Activated naive CD4-positive, alpha-beta T cell treated with anti-CD3 and anti-CD28 coated beads, Interleukin-2, amount 50 U/mL, for 72 hours (primary cell): ENCODE measurements around the gene CDH2. TPM values are rescaled to one million over a fixed set of nuclear protein-coding genes. Genes with fewer than 3 reads are reported as not detected.

Experiments
- ATAC-seq, 2 donors: fragments of 150-1000 bp; cut with Tn5 transposase; 2 replicates each; pipeline ENCODE4 v1.10.0; 2021; ENCODE audit warnings: mild to moderate bottlenecking in 2 of 2, moderate library complexity in 2 of 2
- DNase-seq, 2 donors: peaks; one replicate each; pipeline ENCODE4 v3.0.0; 2021 to 2022; ENCODE audit warnings: low spot score in 2 of 2
- H3K27ac Mint-ChIP-seq, 2 donors: one replicate each; pipeline ENCODE4 v1.8.0; 2022; ENCODE audit warnings: mild to moderate bottlenecking in 2 of 2, mixed read lengths in 2 of 2
- H3K36me3 Mint-ChIP-seq, 2 donors: one replicate each; pipeline ENCODE4 v1.8.0; 2022; ENCODE audit warnings: mixed read lengths in 2 of 2
- H3K9me3 Mint-ChIP-seq, 2 donors: one replicate each; pipeline ENCODE4 v1.8.0; 2022; ENCODE audit warnings: mixed read lengths in 2 of 2
- total RNA-seq, 2 donors: library from RNA; stranded (reverse); gene quantifications; one replicate each; pipeline ENCODE4 v1.2.3, GENCODE V29; 2022

The CDH2 gene
- total RNA-seq, 2 donors from 2014 or later, result 0.05 to 0.23 TPM

- Mint-ChIP-seq H3K36me3 (no peaks in the 10 kb centered on the region), H3K9me3 (peaks cover 5 to 9% of the 10 kb centered on the region in 2 donors), H3K27ac (no peak overlapping the region)
- no peak for DNase-seq
- no peak for ATAC-seq
These were observed 56.0 kb downstream of the CDH2 start for GRCh38 chr18:28120828-28121515.

GRCh38 chr18:28116461-28116860 is 60.5 kb downstream of the CDH2 start:
- peaks cover 4 to 7% of the 10 kb centered on the region in 2 donors for H3K9me3 Mint-ChIP-seq
- no peak overlapping the region for H3K27ac Mint-ChIP-seq
- no peaks in the 10 kb centered on the region for H3K36me3 Mint-ChIP-seq
- DNase-seq (no peak), ATAC-seq (no peak)

DNA sequence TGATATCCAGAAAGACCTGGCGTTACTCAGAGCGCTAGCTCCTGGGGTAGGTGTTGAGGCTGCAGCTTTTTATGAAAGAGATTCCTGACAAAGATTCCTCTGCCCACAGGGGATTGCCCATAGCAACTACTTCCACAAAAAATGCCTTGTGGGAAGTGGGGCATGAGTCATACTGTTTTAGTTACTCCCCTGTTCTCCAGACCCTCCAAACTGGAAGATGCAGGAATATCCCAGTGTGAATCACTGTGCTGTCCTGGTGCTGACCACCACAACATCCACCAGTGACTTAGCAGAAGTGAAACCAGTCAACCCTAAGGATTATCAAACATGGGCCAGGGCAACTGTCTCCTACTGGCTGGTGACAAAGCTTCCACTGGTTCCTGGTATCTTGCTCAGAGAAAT is 61.8 kb downstream of the CDH2 start:
- no peak for DNase-seq
- H3K27ac Mint-ChIP-seq, result no peak overlapping the region

DNA sequence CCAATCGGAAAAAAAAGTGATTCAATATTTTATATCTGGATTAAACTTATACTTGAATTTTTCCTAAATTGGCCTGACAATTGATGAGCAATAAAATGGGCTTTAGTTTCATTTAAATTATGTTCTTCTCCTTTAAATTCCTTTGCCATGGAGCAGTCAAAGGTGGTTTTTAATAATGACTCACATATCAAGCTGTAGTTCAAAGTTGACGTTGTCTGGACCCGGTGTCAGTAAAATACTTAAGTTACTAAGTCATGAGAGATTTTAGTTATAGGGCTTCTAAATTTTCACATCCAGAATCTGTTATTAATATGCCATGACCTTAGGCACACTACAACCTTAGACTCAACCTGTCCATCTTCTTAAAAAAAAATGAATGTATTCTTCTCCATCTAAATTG is 62.5 kb downstream of the CDH2 start:
- Mint-ChIP-seq H3K27ac (no peak overlapping the region), H3K36me3 (no peaks in the 10 kb centered on the region), H3K9me3 (no peaks in the 10 kb centered on the region)
- DNase-seq, result no peak
- ATAC-seq, result no peak

More for the DNA sequence above, 61.8 kb downstream of the CDH2 start:
- no peaks in the 10 kb centered on the region for H3K36me3 Mint-ChIP-seq
- no peak for ATAC-seq
- peaks cover 0 to 3% of the 10 kb centered on the region in 2 donors for H3K9me3 Mint-ChIP-seq

DNA sequence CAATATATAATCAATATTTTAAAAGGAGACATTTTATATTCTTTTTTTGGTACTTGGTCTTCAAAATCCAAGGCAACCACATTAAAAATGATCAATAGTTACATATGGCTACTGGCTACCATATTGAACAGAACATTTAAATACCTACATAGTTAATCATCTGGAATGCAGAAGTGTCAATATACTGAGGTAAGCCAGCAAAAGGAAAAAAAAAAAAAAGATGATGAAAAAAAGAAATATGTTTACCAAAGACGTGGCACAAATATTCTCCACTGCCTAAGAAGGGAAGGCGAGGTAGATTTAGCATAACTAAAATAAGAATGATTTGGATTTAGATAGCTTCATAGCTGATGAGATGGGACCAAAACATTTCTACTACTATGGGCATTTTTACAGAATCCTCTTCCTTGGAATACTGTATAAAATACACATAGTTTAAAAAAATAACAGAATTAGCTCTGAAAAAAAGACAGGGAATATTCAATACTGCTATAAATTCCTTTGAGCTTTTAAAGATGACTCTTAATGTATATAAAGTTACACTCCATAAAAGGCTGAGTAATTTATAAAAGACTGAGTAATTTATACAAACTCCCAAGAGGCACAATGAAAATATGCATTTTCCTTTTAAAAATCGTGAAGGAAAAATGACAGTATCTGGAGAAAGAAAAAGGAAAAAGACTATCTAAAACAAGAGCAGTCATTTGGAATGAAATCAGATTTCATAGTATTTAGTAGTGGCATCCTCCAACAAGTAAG is 63.5 kb downstream of the CDH2 start:
- H3K27ac Mint-ChIP-seq, result no peak overlapping the region
- no peak for DNase-seq
- H3K36me3 Mint-ChIP-seq, result no peaks in the 10 kb centered on the region
- no peak for ATAC-seq
- no peaks in the 10 kb centered on the region for H3K9me3 Mint-ChIP-seq

- no peak for DNase-seq
- Mint-ChIP-seq H3K36me3 (no peaks in the 10 kb centered on the region), H3K9me3 (no peaks in the 10 kb centered on the region)
These were observed 64.9 kb downstream of the CDH2 start for GRCh38 chr18:28112056-28112470.

GRCh38 chr18:28110924-28111323 is 66.0 kb downstream of the CDH2 start:
- H3K9me3 Mint-ChIP-seq, result no peaks in the 10 kb centered on the region
- H3K36me3 Mint-ChIP-seq, result no peaks in the 10 kb centered on the region
- ATAC-seq, result no peak
- no peak overlapping the region for H3K27ac Mint-ChIP-seq
- no peak for DNase-seq

More at GRCh38 chr18:28112056-28112470, 64.9 kb downstream of the CDH2 start:
- H3K27ac Mint-ChIP-seq, result no peak overlapping the region
- no peak for ATAC-seq

DNA sequence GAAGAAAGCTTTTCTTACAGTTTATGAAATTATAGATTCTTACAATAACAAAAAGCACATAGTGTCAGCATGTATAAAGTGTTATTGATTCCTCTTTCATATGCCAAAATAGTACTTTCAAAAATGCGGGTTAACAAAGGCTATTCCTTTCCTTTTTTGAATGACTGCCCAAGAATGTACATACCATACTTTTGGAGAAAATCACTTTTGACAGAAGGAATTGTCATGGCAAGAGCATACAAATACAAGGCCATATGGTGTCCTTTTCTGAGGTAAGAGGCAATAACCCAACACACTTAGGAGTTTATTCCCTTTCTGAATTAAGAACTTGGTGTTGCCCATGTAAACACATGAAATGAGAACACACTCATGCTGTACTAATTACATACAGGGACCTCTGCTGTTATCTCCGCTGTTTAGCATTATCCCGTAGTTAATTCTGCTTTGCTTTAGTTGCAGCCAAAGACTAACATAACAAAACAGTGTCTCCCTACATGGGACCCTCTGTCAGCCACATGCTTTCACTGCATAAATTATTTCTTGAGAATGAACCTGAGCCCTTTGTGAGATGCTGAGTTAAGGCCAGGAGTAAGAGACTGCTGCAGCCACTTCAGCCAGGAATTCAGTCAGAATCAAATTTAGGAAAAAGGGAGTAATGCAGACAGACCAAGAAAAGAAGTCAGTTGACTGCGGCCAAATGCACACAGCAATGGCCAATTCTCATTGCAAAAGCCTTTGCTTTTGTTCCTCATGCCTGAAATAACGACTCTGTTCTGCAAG is 67.0 kb downstream of the CDH2 start:
- no peak overlapping the region for H3K27ac Mint-ChIP-seq
- no peaks in the 10 kb centered on the region for H3K9me3 Mint-ChIP-seq
- ATAC-seq (no peak), DNase-seq (no peak)
- H3K36me3 Mint-ChIP-seq, result no peaks in the 10 kb centered on the region

- ATAC-seq, result no peak
- no peaks in the 10 kb centered on the region for H3K9me3 Mint-ChIP-seq
- no peaks in the 10 kb centered on the region for H3K36me3 Mint-ChIP-seq
- H3K27ac Mint-ChIP-seq, result no peak overlapping the region
- DNase-seq, result no peak
These were observed 68.1 kb downstream of the CDH2 start for GRCh38 chr18:28108814-28109213.

DNA sequence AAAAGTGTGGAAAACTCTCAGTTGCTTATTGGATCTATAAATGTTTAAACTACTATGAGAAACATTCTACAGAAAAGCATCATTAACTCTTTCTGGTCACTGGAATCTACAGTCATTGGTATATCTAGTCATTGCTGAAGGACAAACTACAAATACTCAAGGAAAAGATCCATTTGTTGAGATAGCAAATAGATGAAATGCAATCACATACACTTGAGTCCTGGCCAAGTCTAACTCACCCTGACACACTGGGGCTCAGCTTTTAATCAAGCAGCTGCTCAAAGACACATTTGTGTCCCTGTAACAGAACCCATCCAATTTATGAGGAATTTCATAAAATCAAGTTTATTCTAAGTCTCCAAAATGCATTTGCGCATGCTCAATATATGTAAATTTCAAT is 68.7 kb downstream of the CDH2 start:
- no peak for ATAC-seq
- H3K9me3 Mint-ChIP-seq, result no peaks in the 10 kb centered on the region

GRCh38 chr18:28099237-28099636 is 77.7 kb downstream of the CDH2 start:
- peaks cover 0 to 7% of the 10 kb centered on the region in 2 donors for H3K9me3 Mint-ChIP-seq
- ATAC-seq (no peak), DNase-seq (no peak)
- no peak overlapping the region for H3K27ac Mint-ChIP-seq
- H3K36me3 Mint-ChIP-seq, result no peaks in the 10 kb centered on the region

More for the DNA sequence above, 68.7 kb downstream of the CDH2 start:
- H3K27ac Mint-ChIP-seq, result no peak overlapping the region
- no peak for DNase-seq
- H3K36me3 Mint-ChIP-seq, result no peaks in the 10 kb centered on the region

DNA sequence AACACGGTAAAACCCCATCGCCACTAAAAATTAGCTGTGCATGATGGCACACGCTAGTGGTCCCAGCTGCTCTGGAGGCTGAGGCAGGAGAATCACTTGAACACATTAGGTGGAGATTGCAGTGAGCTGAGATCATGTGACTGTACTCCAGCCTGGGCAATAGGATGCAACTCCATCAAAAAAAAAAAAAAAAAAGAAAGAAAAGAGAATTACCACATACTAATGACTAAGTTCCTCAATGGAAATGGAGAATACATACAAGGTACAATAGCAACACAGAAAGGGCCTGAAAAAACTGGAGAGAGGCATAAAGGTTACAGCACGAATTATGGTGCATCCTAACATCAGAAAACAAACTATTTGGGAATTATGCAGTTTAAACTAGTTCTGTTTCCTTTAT is 81.3 kb downstream of the CDH2 start:
- no peaks in the 10 kb centered on the region for H3K36me3 Mint-ChIP-seq
- DNase-seq (no peak), ATAC-seq (no peak)
- H3K27ac Mint-ChIP-seq, result no peak overlapping the region
- H3K9me3 Mint-ChIP-seq, result peaks cover 3 to 4% of the 10 kb centered on the region in 2 donors

GRCh38 chr18:28095041-28095440 is 81.9 kb downstream of the CDH2 start:
- no peaks in the 10 kb centered on the region for H3K36me3 Mint-ChIP-seq
- peaks cover 3 to 4% of the 10 kb centered on the region in 2 donors for H3K9me3 Mint-ChIP-seq
- no peak overlapping the region for H3K27ac Mint-ChIP-seq
- no peak for DNase-seq
- ATAC-seq, result no peak

DNA sequence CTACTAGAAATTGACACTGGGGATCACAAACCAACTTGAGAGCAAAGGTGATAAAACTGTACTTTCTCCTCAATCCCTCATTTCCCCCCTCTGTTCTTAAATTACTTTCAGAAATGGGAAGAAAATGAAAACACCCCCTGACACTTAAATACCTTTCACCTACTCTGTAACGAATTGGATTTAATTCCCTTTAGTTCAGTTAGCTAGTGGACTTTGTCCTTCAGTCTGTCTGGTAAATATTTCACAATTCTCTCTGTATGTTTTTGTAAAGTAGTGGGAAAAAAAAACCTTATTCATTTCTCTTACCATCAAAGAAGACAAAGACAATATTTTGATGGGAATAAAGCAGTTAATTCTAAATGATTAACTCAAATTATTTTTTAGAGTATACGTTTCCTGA is 85.7 kb downstream of the CDH2 start:
- H3K27ac Mint-ChIP-seq, result no peak overlapping the region
- DNase-seq (no peak), ATAC-seq (no peak)
- no peaks in the 10 kb centered on the region for H3K36me3 Mint-ChIP-seq
- H3K9me3 Mint-ChIP-seq, result peaks cover 3 to 4% of the 10 kb centered on the region in 2 donors

- ATAC-seq (no peak), DNase-seq (no peak)
- Mint-ChIP-seq H3K36me3 (no peaks in the 10 kb centered on the region), H3K9me3 (peaks cover 12 to 13% of the 10 kb centered on the region in 2 donors), H3K27ac (no peak overlapping the region)
These were observed 88.5 kb downstream of the CDH2 start for GRCh38 chr18:28088477-28088876.

GRCh38 chr18:28086670-28087552 is 90.0 kb downstream of the CDH2 start:
- Mint-ChIP-seq H3K27ac (no peak overlapping the region), H3K36me3 (no peaks in the 10 kb centered on the region), H3K9me3 (peaks cover 9 to 11% of the 10 kb centered on the region in 2 donors)
- ATAC-seq, result no peak
- DNase-seq, result no peak
